K562 (cell line): ENCODE data around the gene LRFN4. TPM values are rescaled to one million over a fixed set of nuclear protein-coding genes. Genes with fewer than 3 reads are reported as not detected.
A peak's percentile ranks its signal among the peaks of the same experiment; 100 is the strongest.

Source experiments
- EHMT2 ChIP-seq: fragments of 450-650 bp; IDR thresholded peaks from 2 replicates; pipeline ENCODE4 v1.6.1; 2018; ENCODE audit warnings: antibody characterized with exemption
- ERF ChIP-seq: fragments of 450-650 bp; formaldehyde crosslinking; IDR thresholded peaks from 2 replicates; pipeline ENCODE4 v1.4.0; 2020; ENCODE audit warnings: mild to moderate bottlenecking, mixed read lengths
- FOXM1 ChIP-seq, 2 experiments: fragments of 450-650 bp in 1 of 2; sonication (generic) in 1 of 2; formaldehyde crosslinking in 1 of 2; IDR thresholded peaks; 2 replicates each; pipeline versions ENCODE4 v1.6.1 to v1.9.0; 2017 to 2022; ENCODE audit warnings: low read depth in 2 of 2, mild to moderate bottlenecking in 2 of 2, missing genetic modification reagents in 1 of 2, moderate library complexity in 1 of 2
- KLF6 ChIP-seq: fragments of 250-450 bp; sonication (Bioruptor Pico); IDR thresholded peaks from 2 replicates; pipeline ENCODE4 v1.4.0; 2020; ENCODE audit warnings: mild to moderate bottlenecking, moderate library complexity, borderline replicate concordance
- LCOR ChIP-seq: sonication (generic); formaldehyde crosslinking; IDR thresholded peaks from 2 replicates; pipeline ENCODE4 v1.8.0; 2022; ENCODE audit warnings: mild to moderate bottlenecking, missing genetic modification reagents
- NBN ChIP-seq: fragments of 450-650 bp; IDR thresholded peaks from 2 replicates; pipeline ENCODE4 v1.6.1; 2016; ENCODE audit warnings: low read depth, mild to moderate bottlenecking
- NFIC ChIP-seq: fragments of 450-650 bp; IDR thresholded peaks from 2 replicates; pipeline ENCODE4 v1.6.1; 2017; ENCODE audit warnings: mild to moderate bottlenecking, inconsistent platforms
- NFRKB ChIP-seq: fragments of 450-650 bp; IDR thresholded peaks from 2 replicates; pipeline ENCODE4 v1.6.1; 2016; ENCODE audit warnings: low read depth
- PTBP1 ChIP-seq: fragments of 200-400 bp; formaldehyde crosslinking; IDR thresholded peaks from 2 replicates; pipeline ENCODE4 v1.6.1; 2017; ENCODE audit warnings: low read depth, low read length
- XRCC4 ChIP-seq: IDR thresholded peaks from one replicate; pipeline ENCODE4 v1.6.1; 2011; ENCODE audit not compliant: insufficient read depth, insufficient read length; ENCODE audit errors: extremely low read depth
- ZBTB7A ChIP-seq: IDR thresholded peaks from 2 replicates; pipeline ENCODE4 v1.6.1; 2011; ENCODE audit warnings: low read depth, mild to moderate bottlenecking, low read length, moderate library complexity, borderline replicate concordance; ENCODE audit not compliant: control insufficient read depth
- ZNF212 ChIP-seq: fragments of 450-650 bp; formaldehyde crosslinking; IDR thresholded peaks from 2 replicates; pipeline ENCODE4 v1.4.0; 2020; ENCODE audit warnings: mild to moderate bottlenecking
- ZNF24 ChIP-seq: fragments of 450-650 bp; IDR thresholded peaks from 2 replicates; pipeline ENCODE4 v1.6.1; 2016
- ZNF444 ChIP-seq: fragments of 250-450 bp; sonication (Bioruptor Pico); IDR thresholded peaks from 2 replicates; pipeline ENCODE4 v1.4.0; 2020; ENCODE audit warnings: mild to moderate bottlenecking, moderate library complexity
- ZNF668 ChIP-seq: fragments of 250-450 bp; sonication (Bioruptor Pico); IDR thresholded peaks from 2 replicates; pipeline ENCODE4 v1.8.0; 2022; ENCODE audit warnings: mild to moderate bottlenecking, inconsistent platforms
- polyA plus RNA-seq, 8 experiments: library from polyadenylated mRNA; depleted of rRNA in 4 of 8; stranded (reverse) in 5 of 8; unstranded in 3 of 8; fragments of >200 nt; fragmentation: Nextera tagmentation in 2 of 8; fragmentation: Illumina TruSeq in 1 of 8; extraction: Ambion mirVana in 2 of 8; extraction: Trizol in 1 of 8; gene quantifications; 2 replicates each; pipeline versions ENCODE4 v1.2.1 to v1.2.3, GENCODE V29; 2011 to 2014; ENCODE audit warnings: inconsistent platforms in 1 of 8, missing spikeins in 1 of 8
- total RNA-seq, 7 experiments: library from RNA; depleted of rRNA in 6 of 7; stranded (reverse); fragments of >200 nt in 6 of 7; fragmentation: Illumina TruSeq in 2 of 7; extraction: Trizol in 2 of 7; gene quantifications; 2 replicates each; pipeline versions ENCODE4 v1.2.1 to v1.2.3, GENCODE V29; 2011 to 2021; ENCODE audit warnings: low replicate concordance in 1 of 7
- TF ChIP-seq, protein P1 (sequence below), 2 experiments: fragments of 450-650 bp; IDR thresholded peaks; 2 replicates each; pipeline ENCODE4 v1.6.1; 2016; ENCODE audit warnings: mild to moderate bottlenecking in 2 of 2, borderline replicate concordance in 1 of 2, low read depth in 1 of 2, moderate library complexity in 1 of 2
- TF ChIP-seq, protein P2 (sequence below): fragments of 450-650 bp; IDR thresholded peaks from 2 replicates; pipeline ENCODE4 v1.6.1; 2016; ENCODE audit warnings: antibody characterized with exemption
- TF ChIP-seq, protein P3 (sequence below): fragments of 250-450 bp; sonication (Bioruptor Pico); IDR thresholded peaks from 2 replicates; pipeline ENCODE4 v1.4.0; 2020; ENCODE audit warnings: mild to moderate bottlenecking, moderate library complexity

The LRFN4 gene
- total and polyA plus RNA-seq, 9 of the 15 experiments (the other 6 are each of a cell fraction or from before 2014, with no cell fraction given), result 0.10 to 60.1 (median 6.7) TPM

DNA sequence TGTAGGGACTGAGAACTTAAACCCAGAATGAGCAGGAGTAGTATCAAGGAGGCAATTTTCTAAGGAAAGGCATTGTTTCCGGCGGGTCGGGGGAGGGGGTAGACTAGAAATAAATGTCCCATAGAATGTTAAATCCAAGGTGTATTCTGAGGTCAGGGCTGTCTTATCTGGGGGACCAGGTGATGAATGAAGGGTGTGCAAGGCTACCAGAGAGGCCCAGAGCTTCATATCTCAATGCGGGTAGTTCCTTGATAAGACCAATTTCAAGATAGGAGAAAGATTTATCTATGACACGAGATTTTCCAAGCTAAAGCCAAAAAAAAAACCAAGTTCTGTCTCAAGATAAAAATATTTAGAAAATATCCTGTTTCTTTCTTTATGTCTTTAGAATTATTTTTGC is 21.9 kb upstream of the LRFN4 start (continued):
- TF ChIP-seq, protein P1, sequence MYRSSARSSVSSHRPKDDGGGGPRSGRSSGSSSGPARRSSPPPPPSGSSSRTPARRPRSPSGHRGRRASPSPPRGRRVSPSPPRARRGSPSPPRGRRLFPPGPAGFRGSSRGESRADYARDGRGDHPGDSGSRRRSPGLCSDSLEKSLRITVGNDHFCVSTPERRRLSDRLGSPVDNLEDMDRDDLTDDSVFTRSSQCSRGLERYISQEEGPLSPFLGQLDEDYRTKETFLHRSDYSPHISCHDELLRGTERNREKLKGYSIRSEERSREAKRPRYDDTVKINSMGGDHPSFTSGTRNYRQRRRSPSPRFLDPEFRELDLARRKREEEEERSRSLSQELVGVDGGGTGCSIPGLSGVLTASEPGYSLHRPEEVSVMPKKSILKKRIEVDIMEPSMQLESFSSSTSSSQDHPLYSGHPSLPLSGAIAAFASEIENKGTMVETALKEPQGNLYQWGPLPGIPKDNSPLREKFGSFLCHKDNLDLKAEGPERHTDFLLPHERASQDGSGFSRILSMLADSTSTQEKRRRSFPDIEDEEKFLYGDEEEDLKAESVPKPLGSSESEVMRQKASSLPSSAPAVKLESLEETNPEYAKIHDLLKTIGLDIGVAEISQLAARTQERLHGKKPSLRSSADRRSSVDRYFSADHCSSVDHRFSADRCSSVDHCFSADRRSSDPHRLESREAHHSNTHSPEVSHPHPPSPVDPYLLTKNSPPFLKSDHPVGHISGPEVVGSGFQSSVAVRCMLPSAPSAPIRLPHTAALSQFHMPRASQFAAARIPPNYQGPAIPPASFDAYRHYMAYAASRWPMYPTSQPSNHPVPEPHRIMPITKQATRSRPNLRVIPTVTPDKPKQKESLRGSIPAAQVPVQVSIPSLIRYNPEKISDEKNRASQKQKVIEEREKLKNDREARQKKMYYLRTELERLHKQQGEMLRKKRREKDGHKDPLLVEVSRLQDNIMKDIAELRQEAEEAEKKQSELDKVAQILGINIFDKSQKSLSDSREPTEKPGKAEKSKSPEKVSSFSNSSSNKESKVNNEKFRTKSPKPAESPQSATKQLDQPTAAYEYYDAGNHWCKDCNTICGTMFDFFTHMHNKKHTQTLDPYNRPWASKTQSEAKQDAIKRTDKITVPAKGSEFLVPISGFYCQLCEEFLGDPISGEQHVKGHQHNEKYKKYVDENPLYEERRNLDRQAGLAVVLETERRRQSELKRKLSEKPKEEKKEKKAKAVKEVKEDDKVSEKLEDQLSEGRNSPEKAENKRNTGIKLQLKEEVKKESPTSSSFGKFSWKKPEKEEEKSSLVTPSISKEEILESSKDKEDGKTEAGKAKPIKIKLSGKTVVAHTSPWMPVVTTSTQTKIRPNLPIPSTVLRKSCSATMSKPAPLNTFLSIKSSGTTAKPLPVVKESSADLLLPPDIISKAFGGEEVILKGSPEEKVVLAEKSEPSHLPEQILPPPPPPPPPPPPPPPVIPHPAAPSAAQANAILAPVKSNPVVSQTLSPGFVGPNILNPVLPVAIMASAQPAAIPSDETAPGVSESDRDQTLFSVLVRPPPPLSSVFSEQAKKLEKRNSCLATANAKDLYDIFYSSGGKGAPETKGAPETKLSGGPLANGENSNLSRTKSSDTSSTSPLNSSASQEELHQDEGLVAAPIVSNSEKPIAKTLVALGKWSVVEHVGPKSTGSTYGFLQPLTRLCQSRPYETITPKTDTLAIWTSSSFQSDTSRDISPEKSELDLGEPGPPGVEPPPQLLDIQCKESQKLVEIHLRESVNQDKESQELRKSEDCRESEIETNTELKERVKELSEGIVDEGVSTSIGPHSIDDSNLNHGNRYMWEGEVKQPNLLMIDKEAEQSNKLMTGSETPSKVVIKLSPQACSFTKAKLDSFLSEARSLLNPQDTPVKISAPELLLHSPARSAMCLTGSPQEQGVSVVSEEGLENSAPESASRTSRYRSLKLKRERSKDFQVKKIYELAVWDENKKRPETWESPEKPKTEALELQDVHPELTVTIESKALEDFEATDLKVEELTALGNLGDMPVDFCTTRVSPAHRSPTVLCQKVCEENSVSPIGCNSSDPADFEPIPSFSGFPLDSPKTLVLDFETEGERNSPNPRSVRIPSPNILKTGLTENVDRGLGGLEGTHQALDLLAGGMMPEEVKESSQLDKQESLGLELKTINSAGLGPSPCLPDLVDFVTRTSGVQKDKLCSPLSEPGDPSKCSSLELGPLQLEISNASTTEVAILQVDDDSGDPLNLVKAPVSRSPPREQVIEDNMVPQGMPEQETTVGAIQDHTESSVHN (IDR thresholded peaks at IDR 0.05; ENCODE audit: borderline replicate concordance in 1 of 2, low read depth in 1 of 2), result no peak
- TF ChIP-seq LCOR, result no peak
- no peak for TF ChIP-seq ZNF212 (CRISPR knock-in tag)
- TF ChIP-seq NBN, result no peak
- TF ChIP-seq PTBP1, result no peak
- TF ChIP-seq ERF (CRISPR knock-in tag), result no peak
- no peak for TF ChIP-seq ZNF668 (CRISPR knock-in tag)
- TF ChIP-seq EHMT2, result no peak
- TF ChIP-seq XRCC4, result no peak
- peak; percentile 25; the same call in 1 of the 2 replicates for TF ChIP-seq NFIC
- peak; percentile 56 for TF ChIP-seq FOXM1 (IDR thresholded peaks at IDR 0.05; ENCODE audit: low read depth)
- no peak for TF ChIP-seq FOXM1 (CRISPR knock-in tag; IDR thresholded peaks at IDR 0.05; ENCODE audit: low read depth)
- no peak for TF ChIP-seq ZNF444 (CRISPR knock-in tag)
- no peak for TF ChIP-seq ZBTB7A
- no peak for TF ChIP-seq ZNF24
- TF ChIP-seq, protein P2, sequence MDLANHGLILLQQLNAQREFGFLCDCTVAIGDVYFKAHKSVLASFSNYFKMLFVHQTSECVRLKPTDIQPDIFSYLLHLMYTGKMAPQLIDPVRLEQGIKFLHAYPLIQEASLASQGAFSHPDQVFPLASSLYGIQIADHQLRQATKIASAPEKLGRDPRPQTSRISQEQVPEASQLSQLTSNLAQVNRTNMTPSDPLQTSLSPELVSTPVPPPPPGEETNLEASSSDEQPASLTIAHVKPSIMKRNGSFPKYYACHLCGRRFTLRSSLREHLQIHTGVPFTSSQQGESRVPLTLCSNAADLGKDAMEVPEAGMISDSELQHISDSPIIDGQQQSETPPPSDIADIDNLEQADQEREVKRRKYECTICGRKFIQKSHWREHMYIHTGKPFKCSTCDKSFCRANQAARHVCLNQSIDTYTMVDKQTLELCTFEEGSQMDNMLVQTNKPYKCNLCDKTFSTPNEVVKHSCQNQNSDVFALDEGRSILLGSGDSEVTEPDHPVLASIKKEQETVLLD, result no peak
- no peak for TF ChIP-seq NFRKB
- no peak for TF ChIP-seq KLF6
- TF ChIP-seq, protein P3, sequence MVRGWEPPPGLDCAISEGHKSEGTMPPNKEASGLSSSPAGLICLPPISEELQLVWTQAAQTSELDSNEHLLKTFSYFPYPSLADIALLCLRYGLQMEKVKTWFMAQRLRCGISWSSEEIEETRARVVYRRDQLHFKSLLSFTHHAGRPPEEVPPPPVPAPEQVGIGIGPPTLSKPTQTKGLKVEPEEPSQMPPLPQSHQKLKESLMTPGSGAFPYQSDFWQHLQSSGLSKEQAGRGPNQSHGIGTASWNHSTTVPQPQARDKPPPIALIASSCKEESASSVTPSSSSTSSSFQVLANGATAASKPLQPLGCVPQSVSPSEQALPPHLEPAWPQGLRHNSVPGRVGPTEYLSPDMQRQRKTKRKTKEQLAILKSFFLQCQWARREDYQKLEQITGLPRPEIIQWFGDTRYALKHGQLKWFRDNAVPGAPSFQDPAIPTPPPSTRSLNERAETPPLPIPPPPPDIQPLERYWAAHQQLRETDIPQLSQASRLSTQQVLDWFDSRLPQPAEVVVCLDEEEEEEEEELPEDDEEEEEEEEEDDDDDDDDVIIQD (CRISPR knock-in tag), result no peak
